Measurements from ENCODE around the gene ZNF318.
A peak's percentile ranks its signal among the peaks of the same experiment; 100 is the strongest.
"Not testable (repeated sequence)": the region's sequence is repeated elsewhere in the genome, so short reads cannot be mapped to it uniquely, and the experiment has no call there.

ZNF318 gene

DNA sequence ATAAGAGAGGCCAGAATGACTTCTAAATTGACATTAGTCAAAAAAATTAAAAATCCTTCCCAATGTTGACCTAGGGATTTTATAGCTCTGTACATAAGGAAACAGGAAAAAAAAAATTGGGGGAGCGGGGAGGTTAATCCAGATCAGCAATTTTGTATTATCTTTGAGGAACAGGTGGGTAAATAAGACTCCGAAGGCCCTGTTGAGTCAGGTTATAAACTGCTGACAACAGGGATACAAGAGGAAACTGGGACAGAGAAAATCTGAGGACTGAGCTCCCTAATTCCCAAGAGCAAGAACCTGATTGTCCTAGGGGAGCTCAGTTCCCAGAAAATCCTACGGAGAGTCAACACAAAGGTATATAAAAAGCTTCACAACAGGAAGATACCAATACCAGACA, 34.0 kb downstream of the ZNF318 start:
- no peak for DNase-seq (ENCODE audit: low read depth)

GRCh38 chr6:43334466-43335095, 34.9 kb downstream of the ZNF318 start:
- no peak for DNase-seq (ENCODE audit: low read depth)

DNA sequence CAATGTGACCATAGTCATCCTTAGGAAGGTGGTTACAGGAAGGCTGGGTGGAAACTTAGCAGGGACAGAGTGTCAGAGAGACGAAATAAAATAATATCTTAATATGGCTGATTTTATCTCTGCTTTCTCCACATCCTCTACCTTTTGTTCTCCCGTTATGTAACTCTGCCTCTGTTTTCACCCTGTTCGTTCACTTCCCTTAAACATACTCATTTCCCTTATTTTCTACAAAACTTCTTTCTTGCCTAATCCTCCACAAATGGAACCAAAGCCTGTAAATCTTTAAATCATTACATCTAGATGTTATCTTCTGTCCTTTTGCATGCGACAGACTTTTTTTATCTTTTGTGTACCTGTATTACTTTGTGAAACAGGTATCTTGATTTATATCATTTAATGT, 37.6 kb downstream of the ZNF318 start:
- DNase-seq (ENCODE audit: low read depth): no peak

GRCh38 chr6:43331470-43331869, 38.0 kb downstream of the ZNF318 start:
- no peak for DNase-seq (ENCODE audit: low read depth)

- DNase-seq (ENCODE audit: low read depth): no peak
Measured at GRCh38 chr6:43328528-43328927, 40.9 kb downstream of the ZNF318 start.

DNA sequence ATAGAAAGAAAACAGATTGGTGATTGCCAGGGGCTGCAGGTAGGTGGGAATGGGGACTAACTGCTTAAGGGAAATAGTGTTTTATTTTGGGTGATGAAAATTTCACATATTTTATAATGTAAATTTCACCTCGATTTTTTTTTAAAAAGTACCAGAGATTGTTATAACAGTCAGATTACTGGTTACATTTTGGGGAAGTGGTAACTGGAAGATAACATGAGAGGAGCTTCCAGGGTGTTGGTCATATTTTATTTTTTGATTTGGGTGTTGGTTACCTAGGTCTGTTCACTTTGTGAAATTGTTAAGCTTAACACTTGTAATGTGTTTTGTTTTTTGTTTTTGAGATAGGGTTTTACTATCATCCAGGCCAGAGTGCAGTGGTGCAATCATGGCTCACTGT, 43.6 kb downstream of the ZNF318 start:
- no peak for DNase-seq (ENCODE audit: low read depth)

- DNase-seq (ENCODE audit: low read depth): no peak
Measured at GRCh38 chr6:43318011-43318410, 51.4 kb downstream of the ZNF318 start.

- no peak for DNase-seq (ENCODE audit: low read depth)
Measured at GRCh38 chr6:43313813-43314212, 55.6 kb downstream of the ZNF318 start.

DNA sequence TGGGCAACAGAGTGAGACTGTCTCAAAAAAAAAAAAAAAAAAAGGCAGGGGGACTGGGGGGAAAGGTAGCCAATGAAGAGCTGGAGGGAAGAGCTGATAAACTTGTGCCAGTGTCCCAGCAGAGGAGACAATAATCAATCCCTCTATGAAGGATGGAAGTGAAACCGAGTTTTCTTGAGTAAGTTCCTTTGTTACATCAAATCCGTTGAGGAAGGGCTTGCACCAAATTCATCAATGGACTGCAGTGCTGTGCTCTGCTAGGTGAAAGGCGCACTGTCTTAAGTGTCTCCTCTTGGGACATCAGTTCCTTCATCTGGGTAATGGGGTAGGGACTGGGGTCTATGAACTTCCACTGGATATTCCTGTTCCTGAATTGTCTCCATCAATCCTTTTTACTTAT, 57.8 kb downstream of the ZNF318 start:
- no peak for DNase-seq (ENCODE audit: low read depth)

DNA sequence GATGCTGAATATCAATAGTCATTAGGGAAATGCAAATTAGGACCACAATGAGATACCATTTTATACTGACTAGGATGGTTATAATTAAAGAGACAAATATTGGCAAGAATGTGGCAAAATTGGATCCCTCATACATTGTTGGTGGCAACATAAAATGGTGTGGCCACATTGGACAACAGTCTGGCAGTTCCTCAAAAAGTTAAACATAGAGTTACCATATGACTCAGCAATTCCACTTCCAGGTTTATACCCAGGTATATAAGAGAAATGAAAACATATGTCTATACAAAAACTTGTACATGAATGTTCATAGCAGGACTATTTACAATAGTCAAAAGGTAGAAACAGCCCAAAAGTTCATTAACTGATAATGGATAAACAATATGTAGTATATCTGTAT, 58.8 kb downstream of the ZNF318 start:
- no peak for DNase-seq (ENCODE audit: low read depth)

- no peak for DNase-seq (ENCODE audit: low read depth)
Measured at GRCh38 chr6:43310134-43310533, 59.3 kb downstream of the ZNF318 start.

DNA sequence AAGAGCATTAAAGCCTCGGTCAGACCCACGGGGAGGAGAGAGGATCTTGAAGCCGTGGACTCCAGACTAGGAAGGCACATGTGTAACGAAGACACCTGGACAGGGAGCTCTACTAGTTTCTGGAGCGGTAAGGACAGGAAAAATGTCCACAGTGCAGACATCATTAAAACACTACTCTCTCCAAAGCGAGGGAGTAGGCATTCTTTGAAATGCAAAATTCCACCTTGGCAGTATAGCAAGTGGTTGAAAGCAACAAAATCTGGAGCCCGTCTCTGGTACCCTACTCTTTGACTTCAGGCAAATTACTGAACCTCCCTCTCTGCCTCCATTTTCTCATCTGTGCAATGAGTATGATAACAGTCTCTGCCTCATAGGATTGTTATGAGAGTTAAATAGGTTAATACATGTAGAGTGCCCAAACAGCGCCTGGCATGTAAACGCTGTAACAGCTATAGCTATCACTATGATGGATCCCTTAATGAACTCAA, 60.4 kb downstream of the ZNF318 start:
- DNase-seq (ENCODE audit: low read depth): no peak

DNA sequence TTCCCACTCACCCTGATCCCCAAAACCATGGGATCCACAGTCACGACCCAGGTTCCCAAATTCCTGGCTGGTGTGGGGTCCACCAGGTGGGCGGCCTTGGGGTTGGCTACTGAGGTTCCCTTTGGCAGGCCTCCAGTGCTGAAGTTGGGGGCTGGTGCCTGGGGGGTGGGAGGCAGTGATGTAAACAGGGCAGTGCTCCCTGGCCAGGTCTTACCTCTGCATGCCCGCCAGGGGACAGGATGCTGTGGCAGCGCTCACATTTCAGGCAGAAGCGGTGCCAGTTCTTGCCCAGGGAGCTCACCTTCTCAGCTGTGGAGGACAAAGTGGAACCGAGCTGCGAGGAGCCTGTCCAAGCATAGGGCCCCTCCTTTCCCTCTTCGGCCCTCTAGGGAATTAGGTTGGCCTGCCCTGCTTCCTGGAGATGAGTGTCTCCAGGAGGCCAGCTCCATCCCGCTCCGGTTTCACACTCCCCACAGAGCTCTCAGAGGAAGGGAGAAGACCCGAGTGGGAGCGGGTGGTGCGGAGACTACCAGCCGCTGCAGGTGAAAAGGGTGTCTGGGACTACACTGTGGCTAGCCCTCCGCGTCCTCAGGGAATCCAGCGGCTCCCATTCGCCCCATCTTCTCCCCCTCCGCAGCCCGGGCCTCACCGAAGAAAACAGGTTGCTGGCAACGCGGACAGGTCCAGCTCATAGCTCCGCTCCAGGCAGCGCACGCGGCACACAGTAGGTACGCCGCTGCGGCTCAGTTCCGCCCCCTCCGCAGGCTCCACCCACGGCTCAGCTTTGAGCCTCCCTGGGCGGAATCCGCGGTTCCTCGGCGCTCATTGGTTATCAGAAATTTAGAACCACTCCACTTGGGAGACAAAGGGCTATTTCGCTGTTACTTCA, 61.1 kb downstream of the ZNF318 start, which contains the start of gene CRIP3:
Gene CRIP3, minus strand, starts transcription at position 726 of the 889 bp plus-strand sequence. Its CDS starts 34 bp downstream, at position 692.
- peak; percentile 36 for DNase-seq (ENCODE audit: low read depth)

DNA sequence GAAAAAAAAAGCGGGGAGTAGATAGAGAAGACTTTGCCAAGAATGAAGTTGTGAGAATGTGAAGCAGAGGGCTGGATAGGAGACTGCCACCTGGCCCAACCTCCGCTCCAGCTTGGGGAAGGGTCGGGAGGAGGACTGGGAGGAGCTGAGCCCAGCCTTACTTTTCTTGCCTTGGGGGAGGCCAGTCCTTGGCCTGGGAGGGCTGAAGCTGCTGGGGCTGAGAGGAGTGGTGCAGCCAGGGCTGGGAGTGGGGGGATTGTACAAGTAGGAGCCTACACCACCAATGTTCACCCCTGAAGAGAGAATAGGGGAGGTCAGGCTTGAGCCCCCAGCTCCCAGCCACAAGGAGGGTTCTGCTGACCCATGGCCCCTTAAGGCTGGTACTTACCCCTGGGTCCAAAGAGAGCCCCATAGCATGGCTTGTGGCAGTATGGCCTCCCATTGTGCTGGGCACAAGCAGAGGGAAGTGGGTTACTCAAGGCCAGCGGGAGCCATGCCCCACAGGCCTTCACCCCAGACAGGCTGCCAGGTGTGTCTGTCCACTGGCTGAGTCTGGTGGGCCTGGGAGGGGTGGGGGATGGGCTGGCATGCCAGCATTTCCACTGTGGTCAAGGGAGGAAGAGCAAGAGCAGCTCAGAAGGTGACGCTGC, 61.9 kb downstream of the ZNF318 start:
- DNase-seq (ENCODE audit: low read depth): no peak

DNA sequence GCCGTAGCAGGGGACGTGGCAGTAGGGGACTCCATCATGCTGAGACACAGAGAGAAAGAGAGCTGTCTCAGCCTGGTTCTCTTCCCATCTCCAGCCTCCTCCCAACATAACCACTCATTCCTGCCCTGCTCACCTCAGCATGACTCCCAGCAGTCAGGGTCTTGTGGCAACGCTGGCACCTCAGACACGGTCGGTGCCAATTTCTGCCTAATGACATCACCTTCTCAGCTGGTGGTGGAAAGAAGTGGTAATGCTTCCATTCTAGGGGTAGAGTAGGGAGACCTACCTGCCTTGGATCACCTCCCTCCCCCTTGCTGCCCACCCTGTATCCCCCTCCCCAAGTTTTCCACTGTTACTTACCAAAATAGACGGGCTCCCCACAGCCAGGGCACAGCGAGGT, 63.4 kb downstream of the ZNF318 start:
- no peak for DNase-seq (ENCODE audit: low read depth)

DNA sequence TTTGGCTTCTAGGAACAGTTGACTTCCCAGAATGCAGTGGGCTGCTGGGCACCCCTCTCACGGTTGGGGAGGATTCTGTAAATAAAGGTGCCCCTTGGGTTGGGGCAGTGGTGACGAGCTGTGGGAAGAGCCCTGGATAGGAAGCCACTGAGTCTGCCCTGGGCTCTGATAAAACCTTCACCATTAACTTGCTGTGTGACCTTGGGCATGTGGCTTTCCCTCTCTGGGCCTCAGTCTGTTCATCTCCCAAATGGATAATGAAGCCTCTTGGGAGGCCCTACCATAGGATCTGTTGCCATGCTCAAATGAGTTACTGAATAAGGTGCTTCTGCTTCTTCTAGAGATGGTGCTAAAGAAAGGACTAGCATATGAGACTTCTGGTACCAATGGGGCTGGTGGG, 64.6 kb downstream of the ZNF318 start:
- no peak for DNase-seq (ENCODE audit: low read depth)

GRCh38 chr6:43304361-43304760, 65.1 kb downstream of the ZNF318 start:
- no peak for DNase-seq (ENCODE audit: low read depth)

- DNase-seq (ENCODE audit: low read depth): no peak
Measured at GRCh38 chr6:43303751-43304331, 65.6 kb downstream of the ZNF318 start.

DNA sequence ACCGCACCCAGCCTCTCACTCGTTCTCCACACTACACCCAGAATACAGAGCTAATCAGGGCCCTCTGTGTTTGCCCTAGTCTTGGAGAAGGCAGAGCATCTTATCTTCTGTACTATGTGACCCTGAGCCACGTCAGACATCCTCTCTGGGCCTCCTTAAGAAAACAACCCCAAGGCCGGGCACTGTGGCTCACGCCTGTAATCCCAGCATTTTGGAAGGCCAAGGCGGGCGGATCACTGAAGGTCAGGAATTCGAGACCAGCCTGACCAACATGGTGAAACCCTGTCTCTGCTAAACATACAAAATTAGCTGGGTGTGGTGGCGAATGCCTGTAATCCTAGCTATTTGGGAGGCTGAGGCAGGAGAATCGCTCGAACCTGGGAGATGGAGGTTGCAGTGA, 66.4 kb downstream of the ZNF318 start:
- not testable (repeated sequence) for DNase-seq (ENCODE audit: low read depth)

DNA sequence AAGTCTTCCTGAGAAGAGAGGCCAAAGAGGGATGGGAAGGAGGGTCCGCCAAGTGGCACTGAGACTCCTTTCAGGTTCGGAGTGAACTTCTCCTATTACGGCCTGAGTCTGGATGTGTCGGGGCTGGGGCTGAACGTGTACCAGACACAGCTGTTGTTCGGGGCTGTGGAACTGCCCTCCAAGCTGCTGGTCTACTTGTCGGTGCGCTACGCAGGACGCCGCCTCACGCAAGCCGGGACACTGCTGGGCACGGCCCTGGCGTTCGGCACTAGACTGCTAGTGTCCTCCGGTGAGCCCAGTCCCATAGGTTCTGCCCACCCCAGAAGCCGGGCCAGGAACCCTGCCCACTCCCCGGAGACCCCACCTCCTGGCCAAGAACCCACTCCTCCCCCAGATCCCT, 67.3 kb downstream of the ZNF318 start:
- DNase-seq (ENCODE audit: low read depth): no peak

DNA sequence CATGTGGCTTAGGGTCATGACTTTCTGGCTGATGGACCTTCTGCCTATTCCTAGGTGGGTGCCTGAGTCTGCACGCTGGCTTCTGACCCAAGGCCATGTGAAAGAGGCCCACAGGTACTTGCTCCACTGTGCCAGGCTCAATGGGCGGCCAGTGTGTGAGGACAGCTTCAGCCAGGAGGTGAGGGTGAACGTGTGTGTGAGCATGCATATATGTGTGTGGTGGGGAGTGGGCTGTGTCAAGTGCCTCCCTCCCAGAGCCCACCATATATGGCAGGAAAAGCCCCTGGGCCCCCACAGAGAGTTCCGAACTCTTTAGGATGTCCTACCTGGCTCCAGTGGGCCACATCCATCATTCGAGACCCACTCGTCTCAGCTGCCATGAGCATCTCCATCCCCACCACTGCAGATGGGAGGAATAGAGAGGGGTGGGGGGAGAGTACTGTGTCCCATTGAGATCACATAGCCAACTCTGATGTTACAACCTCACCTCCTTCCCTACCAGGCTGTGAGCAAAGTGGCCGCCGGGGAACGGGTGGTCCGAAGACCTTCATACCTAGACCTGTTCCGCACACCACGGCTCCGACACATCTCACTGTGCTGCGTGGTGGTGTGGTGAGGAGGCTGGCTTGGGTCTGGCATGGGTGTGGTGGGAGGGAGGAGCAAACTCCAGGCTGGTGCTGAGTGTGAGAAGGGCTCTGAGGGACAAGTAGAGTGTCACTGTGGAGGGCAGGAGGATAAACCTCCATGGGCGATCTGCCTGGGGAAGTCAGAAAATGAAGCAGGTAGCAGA, 68.2 kb downstream of the ZNF318 start:
- DNase-seq (ENCODE audit: low read depth): no peak

Measured in stimulated activated CD4-positive, alpha-beta T cell treated with anti-CD3 and anti-CD28 coated beads, Interleukin-2, amount 100 ng/mL, for 4 hours (primary cell).